Uterus (tissue), 4 donors: ENCODE results near the gene FIGN. TPM values are rescaled to one million over a fixed set of nuclear protein-coding genes. Genes with fewer than 3 reads are reported as not detected.

Source experiments
- DNase-seq, 2 donors: peaks; one replicate each; pipeline ENCODE4 v3.0.0-alpha.2; 2019 to 2020
- H3K27ac ChIP-seq, 2 donors: fragments of 200-600 bp; sonication (generic); 1 replicate in 1 of 2; 2 replicates in 1 of 2; pipeline ENCODE4 v1.5.1; 2016 to 2018
- H3K27me3 ChIP-seq, 2 donors: fragments of 200-600 bp; sonication (generic); one replicate each; pipeline ENCODE4 v1.5.1; 2018 to 2019; ENCODE audit warnings: control low read depth in 1 of 2
- H3K36me3 ChIP-seq, 2 donors: fragments of 200-600 bp; sonication (generic); one replicate each; pipeline ENCODE4 v1.5.1; 2019; ENCODE audit warnings: control low read depth in 1 of 2
- H3K4me1 ChIP-seq, 2 donors: fragments of 200-600 bp; sonication (generic); one replicate each; pipeline ENCODE4 v1.5.1; 2018 to 2019; ENCODE audit warnings: control low read depth in 1 of 2
- H3K4me3 ChIP-seq, 2 donors: fragments of 200-600 bp; sonication (generic); 1 replicate in 1 of 2; 2 replicates in 1 of 2; pipeline ENCODE4 v1.5.1; 2018 to 2019; ENCODE audit warnings: mild to moderate bottlenecking in 1 of 2
- H3K9me3 ChIP-seq, 2 donors: fragments of 200-600 bp; sonication (generic); one replicate each; pipeline ENCODE4 v1.5.1; 2019; ENCODE audit warnings: control low read depth in 1 of 2
- POLR2A ChIP-seq, 2 donors: fragments of 450-650 bp; IDR thresholded peaks; one replicate each; pipeline ENCODE4 v1.6.1; 2016; ENCODE audit warnings: antibody characterized with exemption in 2 of 2, mild to moderate bottlenecking in 1 of 2, moderate library complexity in 1 of 2
- intact Hi-C: fragments of 100-400 bp; cut with DNase I; formaldehyde crosslinking; loops from one replicate; pipeline ENCODE4 v1.15.1; 2023; ENCODE audit warnings: low total_unique reads
- total RNA-seq, 4 donors: library from RNA; depleted of rRNA in 3 of 4; stranded (reverse); fragments of >200 nt in 3 of 4; gene quantifications; one replicate each; pipeline versions ENCODE4 v1.1.0 to v1.2.4, GENCODE V29; 2014 to 2023
- TF ChIP-seq, protein P1 (sequence below), 4 experiments: fragments of 200-600 bp in 2 of 4; fragments of 450-650 bp in 2 of 4; sonication (generic) in 2 of 4; IDR thresholded peaks; one replicate each; pipeline ENCODE4 v1.5.1; 2016 to 2019; ENCODE audit warnings: antibody characterized with exemption in 4 of 4, mild to moderate bottlenecking in 2 of 4, moderate library complexity in 1 of 4
- donor health status: DM: yes; HTN: yes; CAD: no.

The FIGN gene
- total RNA-seq, 4 donors from 2014 or later, result 1.8 to 9.8 (median 4.6) TPM

GRCh38 chr2:163774862-163775261 is 39.1 kb upstream of the FIGN start:
- Histone ChIP-seq H3K4me1 (no peaks in the 10 kb centered on the region), H3K9me3 (no peaks in the 10 kb centered on the region), H3K27me3 (no peaks in the 10 kb centered on the region), H3K27ac (no peak overlapping the region), H3K4me3 (no peak overlapping the region), H3K36me3 (no peaks in the 10 kb centered on the region)
- TF ChIP-seq, protein P1, sequence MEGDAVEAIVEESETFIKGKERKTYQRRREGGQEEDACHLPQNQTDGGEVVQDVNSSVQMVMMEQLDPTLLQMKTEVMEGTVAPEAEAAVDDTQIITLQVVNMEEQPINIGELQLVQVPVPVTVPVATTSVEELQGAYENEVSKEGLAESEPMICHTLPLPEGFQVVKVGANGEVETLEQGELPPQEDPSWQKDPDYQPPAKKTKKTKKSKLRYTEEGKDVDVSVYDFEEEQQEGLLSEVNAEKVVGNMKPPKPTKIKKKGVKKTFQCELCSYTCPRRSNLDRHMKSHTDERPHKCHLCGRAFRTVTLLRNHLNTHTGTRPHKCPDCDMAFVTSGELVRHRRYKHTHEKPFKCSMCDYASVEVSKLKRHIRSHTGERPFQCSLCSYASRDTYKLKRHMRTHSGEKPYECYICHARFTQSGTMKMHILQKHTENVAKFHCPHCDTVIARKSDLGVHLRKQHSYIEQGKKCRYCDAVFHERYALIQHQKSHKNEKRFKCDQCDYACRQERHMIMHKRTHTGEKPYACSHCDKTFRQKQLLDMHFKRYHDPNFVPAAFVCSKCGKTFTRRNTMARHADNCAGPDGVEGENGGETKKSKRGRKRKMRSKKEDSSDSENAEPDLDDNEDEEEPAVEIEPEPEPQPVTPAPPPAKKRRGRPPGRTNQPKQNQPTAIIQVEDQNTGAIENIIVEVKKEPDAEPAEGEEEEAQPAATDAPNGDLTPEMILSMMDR (IDR thresholded peaks at IDR 0.05), result no peak
- no peak for TF ChIP-seq POLR2A (IDR thresholded peaks at IDR 0.05)
- intact Hi-C loops, result no loop called here
- no peak for DNase-seq

DNA sequence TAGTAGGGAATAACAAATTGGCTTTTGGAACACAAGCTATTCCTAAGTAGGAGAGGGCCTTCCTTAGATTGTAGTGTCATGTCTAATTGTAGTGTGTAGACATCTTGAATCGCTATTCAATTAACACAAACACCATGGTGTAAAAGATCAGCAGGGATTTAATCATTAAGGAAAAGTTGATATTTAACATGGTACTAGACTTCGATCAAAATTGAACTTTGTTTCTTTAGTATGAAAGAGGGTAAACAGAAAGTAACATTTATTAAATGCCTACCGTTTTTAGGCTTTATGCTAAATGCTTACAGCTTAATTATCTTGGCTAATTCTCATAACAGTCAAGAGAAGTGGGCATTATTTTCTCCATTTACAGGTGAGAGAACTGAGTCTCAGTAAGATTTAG is 37.5 kb upstream of the FIGN start:
- H3K27me3 ChIP-seq, result no peaks in the 10 kb centered on the region
- TF ChIP-seq, protein P1 (IDR thresholded peaks at IDR 0.05), result no peak
- no peak for TF ChIP-seq POLR2A (IDR thresholded peaks at IDR 0.05)
- no peak for DNase-seq
- intact Hi-C loops, result no loop called here
- H3K36me3 ChIP-seq, result no peaks in the 10 kb centered on the region
- no peaks in the 10 kb centered on the region for H3K4me1 ChIP-seq
- no peaks in the 10 kb centered on the region for H3K9me3 ChIP-seq
- H3K4me3 ChIP-seq, result no peak overlapping the region
- no peak overlapping the region for H3K27ac ChIP-seq

DNA sequence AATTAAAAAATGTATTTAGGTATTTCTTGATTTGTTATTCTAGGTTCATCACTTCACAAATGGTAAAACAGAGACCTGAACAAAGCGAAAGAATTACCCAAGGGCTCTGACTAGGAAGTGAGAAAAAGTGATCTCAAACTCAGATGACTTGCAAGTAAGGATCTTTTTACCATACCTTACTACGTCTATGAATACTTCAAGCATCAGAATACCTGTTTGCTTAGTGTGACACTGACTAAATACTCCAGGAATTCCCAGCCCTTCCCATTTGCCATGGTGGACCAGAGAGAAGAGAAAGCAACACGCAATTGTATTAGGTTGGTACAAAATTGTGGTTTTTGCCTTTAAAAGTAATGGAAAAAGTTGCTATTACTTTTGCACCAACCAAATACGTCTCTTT is 35.8 kb upstream of the FIGN start:
- Histone ChIP-seq H3K4me3 (no peak overlapping the region), H3K4me1 (no peaks in the 10 kb centered on the region), H3K36me3 (no peaks in the 10 kb centered on the region), H3K9me3 (no peaks in the 10 kb centered on the region), H3K27ac (no peak overlapping the region), H3K27me3 (no peaks in the 10 kb centered on the region)
- intact Hi-C loops, result no loop called here
- no peak for DNase-seq
- no peak for TF ChIP-seq POLR2A (IDR thresholded peaks at IDR 0.05)

GRCh38 chr2:163768881-163769695 is 33.3 kb upstream of the FIGN start:
- intact Hi-C loops, result no loop called here
- DNase-seq, result no peak
- Histone ChIP-seq H3K4me1 (no peaks in the 10 kb centered on the region), H3K4me3 (no peak overlapping the region), H3K27ac (no peak overlapping the region), H3K27me3 (no peaks in the 10 kb centered on the region), H3K9me3 (no peaks in the 10 kb centered on the region), H3K36me3 (no peaks in the 10 kb centered on the region)
- no peak for TF ChIP-seq POLR2A (IDR thresholded peaks at IDR 0.05)
- TF ChIP-seq, protein P1 (IDR thresholded peaks at IDR 0.05), result no peak

DNA sequence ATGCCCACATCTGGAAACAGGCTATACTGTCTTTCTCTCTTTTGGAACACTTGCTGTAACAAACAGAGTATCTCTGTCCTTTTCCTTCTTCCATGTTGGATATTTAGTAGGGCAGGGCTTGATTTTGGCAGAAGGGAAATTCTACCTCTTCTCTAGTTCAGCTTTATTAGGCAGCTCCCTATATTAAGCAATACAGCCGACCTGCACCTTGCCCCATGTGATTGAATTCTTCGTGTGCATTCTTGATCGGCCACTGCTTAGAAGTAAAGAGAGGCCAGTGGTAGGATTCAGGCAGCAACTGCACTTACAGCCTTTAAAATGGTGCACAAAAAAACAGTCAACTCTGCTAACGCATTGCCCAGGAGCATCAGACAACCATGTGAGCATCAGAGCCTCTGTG is 31.3 kb upstream of the FIGN start:
- Histone ChIP-seq H3K36me3 (no peaks in the 10 kb centered on the region), H3K4me1 (no peaks in the 10 kb centered on the region), H3K27ac (no peak overlapping the region), H3K9me3 (no peaks in the 10 kb centered on the region), H3K4me3 (no peak overlapping the region), H3K27me3 (no peaks in the 10 kb centered on the region)
- intact Hi-C loops, result no loop called here
- no peak for DNase-seq
- TF ChIP-seq POLR2A (IDR thresholded peaks at IDR 0.05), result no peak
- TF ChIP-seq, protein P1 (IDR thresholded peaks at IDR 0.05), result no peak
